HG03108 (cell line): ENCODE results near the gene PCDHGA6.
"Not testable (repeated sequence)": the region's sequence is repeated elsewhere in the genome, so short reads cannot be mapped to it uniquely, and the experiment has no call there.

Source experiments
- ATAC-seq: cut with Tn5 transposase; IDR thresholded peaks from one replicate; pipeline ENCODE4 v1.9.1; 2021; ENCODE audit warnings: moderate library complexity; ENCODE audit not compliant: unreplicated experiment

The PCDHGA6 gene

DNA sequence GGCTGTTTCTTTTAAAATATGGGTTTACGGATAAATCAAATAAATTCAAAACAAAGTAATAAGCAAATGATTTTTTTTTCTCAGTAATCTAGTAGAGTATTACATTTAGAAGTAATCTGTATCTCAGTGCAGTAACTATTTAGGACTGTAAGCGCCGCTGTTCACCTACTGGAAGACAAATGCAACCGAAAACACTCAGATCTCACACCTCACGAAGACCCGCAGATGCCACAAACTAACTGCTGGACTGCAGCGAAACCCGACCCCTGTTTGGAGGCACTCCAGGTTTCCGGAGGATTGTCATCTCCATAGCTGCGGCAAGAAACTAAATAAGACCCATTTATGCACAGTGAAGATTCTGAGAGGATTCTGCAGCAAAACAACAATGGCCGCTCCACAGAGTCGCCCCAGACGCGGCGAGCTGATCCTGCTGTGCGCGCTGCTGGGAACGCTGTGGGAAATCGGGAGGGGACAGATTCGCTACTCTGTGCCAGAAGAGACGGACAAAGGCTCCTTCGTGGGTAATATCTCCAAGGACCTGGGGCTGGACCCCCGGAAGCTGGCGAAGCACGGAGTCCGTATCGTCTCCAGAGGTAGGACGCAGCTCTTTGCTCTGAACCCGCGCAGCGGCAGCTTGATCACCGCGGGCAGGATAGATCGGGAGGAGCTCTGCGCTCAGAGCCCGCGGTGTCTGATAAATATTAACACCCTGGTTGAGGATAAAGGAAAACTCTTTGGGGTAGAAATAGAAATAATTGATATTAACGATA, 18.9 kb downstream of the PCDHGA6 start, which contains the start of gene PCDHGA8:
TSS of gene PCDHGA8 (plus strand) at position 205 of the 770 bp plus-strand sequence. CDS start at position 386, 181 bp downstream.
- no peak for ATAC-seq

DNA sequence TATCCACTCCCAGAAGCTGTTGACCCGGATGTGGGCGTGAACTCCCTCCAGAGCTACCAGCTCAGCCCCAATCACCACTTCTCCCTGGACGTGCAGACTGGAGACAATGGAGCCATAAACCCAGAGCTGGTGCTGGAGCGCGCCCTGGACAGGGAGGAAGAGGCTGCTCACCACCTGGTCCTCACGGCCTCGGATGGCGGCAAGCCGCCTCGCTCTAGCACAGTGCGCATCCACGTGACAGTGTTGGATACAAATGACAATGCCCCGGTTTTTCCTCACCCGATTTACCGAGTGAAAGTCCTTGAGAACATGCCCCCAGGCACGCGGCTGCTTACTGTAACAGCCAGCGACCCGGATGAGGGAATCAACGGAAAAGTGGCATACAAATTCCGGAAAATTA, 19.6 kb downstream of the PCDHGA6 start:
- ATAC-seq, result no peak

DNA sequence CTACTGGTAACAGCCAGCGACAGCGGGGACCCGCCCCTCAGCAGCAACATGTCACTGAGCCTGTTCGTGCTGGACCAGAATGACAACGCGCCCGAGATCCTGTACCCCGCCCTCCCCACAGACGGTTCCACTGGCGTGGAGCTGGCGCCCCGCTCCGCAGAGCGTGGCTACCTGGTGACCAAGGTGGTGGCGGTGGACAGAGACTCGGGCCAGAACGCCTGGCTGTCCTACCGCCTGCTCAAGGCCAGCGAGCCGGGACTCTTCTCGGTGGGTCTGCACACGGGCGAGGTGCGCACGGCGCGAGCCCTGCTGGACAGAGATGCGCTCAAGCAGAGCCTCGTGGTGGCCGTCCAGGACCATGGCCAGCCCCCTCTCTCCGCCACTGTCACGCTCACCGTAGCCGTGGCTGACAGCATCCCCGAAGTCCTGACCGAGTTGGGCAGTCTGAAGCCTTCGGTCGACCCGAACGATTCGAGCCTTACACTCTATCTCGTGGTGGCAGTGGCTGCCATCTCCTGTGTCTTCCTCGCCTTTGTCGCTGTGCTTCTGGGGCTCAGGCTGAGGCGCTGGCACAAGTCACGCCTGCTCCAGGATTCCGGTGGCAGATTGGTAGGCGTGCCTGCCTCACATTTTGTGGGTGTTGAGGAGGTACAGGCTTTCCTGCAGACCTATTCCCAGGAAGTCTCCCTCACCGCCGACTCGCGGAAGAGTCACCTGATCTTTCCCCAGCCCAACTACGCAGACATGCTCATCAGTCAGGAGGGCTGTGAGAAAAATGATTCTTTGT, 20.9 kb downstream of the PCDHGA6 start:
- not testable (repeated sequence) for ATAC-seq

DNA sequence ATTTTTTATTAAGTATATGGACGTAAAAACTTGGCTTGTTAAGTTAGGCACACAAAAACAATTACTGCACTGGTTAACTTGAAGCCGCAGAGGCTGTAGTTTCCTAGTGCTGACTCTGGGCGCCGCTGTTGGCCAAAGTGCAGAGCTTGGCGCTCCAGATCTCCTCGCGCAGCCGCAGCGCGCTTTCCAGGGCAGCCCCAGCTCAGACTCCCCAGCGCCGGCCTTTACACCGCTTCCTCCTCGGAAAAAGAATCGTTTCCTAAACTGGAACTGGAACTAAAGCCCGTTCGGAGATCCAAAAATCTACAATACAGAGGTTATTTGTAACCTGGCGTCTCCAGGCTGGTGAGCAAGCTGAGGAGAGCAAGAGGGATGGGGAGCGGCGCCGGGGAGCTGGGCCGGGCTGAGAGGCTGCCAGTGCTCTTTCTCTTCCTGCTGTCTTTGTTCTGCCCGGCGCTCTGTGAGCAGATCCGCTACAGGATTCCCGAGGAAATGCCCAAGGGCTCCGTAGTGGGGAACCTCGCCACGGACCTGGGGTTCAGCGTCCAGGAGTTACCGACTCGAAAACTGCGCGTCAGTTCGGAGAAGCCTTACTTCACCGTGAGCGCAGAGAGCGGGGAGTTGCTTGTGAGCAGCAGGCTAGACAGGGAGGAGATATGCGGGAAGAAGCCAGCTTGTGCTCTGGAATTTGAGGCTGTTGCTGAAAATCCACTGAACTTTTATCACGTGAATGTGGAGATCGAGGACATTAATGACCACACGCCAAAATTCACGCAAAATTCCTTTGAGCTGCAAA, 24.3 kb downstream of the PCDHGA6 start, which contains the start of gene PCDHGB5:
TSS of gene PCDHGB5 (plus strand) at position 192 of the 796 bp plus-strand sequence. CDS start at position 373, 181 bp downstream.
- ATAC-seq, result peak; percentile 84

DNA sequence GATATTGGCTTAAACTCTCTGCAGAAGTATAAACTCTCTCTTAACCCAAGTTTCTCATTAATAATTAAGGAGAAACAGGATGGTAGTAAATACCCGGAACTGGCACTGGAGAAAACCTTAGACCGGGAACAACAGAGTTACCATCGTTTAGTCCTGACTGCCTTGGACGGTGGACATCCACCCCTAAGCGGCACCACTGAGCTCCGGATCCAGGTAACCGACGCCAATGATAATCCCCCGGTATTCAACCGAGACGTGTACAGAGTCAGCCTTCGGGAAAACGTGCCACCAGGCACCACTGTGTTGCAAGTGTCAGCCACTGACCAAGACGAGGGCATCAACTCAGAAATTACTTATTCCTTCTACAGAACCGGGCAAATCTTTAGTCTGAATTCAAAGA, 24.9 kb downstream of the PCDHGA6 start:
- no peak for ATAC-seq

DNA sequence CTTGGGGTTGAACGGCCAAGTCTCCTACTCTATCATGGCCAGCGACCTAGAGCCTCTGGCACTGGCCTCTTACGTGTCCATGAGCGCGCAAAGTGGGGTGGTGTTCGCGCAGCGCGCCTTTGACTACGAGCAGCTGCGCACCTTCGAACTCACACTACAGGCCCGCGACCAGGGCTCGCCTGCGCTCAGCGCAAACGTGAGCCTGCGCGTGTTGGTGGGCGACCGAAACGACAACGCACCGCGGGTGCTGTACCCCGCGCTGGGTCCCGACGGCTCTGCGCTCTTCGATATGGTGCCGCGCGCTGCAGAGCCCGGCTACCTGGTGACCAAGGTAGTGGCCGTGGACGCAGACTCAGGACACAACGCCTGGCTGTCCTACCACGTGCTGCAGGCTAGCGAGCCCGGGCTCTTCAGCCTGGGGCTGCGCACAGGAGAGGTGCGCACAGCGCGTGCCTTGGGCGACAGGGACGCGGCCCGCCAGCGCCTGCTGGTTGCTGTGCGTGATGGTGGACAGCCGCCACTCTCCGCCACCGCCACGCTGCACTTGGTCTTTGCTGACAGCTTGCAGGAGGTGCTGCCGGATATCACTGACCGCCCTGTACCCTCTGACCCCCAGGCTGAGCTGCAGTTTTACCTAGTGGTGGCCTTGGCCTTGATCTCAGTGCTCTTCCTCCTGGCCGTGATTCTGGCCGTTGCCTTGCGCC, 26.0 kb downstream of the PCDHGA6 start:
- ATAC-seq, result no peak

DNA sequence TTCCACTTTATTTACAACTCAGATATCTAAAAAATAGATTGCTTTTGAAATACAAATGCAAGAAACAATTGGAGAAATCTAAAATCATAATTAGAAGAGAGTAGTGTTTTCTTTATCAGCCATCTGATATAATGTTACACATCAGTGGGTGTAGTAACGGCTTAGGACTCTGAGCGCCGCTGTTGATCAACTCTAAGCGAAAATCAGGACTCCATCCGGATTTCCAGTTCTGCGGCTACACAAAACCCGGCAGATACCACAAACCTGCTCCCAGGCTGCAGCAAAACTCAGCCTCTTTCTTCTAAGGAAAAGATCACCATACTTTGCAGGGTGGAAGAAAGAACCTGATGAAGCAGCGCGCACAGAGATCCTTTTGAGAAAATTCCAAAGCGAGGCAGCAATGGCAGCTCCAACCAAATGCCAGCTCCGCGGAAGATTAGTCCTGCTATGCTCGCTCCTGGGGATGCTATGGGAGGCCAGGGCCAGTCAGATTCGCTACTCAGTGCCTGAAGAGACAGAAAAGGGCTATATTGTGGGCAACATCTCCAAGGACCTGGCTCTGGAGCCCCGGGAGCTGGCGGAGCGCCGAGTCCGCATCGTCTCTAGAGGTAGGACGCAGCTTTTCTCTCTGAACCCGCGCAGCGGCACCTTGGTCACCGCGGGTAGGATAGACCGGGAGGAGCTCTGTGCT, 29.0 kb downstream of the PCDHGA6 start, which contains the start of gene PCDHGA9:
TSS of gene PCDHGA9 (plus strand) at position 226 of the 691 bp plus-strand sequence. CDS start at position 401, 175 bp downstream.
- no peak for ATAC-seq

DNA sequence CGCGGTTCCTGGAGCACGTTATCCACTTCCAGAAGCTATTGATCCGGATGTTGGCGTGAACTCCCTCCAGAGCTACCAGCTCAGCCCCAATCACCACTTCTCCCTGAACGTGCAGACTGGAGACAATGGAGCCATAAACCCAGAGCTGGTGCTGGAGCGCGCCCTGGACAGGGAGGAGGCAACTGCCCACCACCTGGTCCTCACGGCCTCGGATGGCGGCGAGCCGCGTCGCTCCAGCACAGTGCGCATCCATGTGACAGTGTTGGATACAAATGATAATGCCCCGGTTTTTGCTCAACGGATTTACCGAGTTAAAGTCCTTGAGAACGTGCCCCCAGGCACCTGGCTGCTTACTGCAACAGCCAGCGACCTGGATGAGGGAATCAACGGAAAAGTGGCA, 29.7 kb downstream of the PCDHGA6 start:
- no peak for ATAC-seq

DNA sequence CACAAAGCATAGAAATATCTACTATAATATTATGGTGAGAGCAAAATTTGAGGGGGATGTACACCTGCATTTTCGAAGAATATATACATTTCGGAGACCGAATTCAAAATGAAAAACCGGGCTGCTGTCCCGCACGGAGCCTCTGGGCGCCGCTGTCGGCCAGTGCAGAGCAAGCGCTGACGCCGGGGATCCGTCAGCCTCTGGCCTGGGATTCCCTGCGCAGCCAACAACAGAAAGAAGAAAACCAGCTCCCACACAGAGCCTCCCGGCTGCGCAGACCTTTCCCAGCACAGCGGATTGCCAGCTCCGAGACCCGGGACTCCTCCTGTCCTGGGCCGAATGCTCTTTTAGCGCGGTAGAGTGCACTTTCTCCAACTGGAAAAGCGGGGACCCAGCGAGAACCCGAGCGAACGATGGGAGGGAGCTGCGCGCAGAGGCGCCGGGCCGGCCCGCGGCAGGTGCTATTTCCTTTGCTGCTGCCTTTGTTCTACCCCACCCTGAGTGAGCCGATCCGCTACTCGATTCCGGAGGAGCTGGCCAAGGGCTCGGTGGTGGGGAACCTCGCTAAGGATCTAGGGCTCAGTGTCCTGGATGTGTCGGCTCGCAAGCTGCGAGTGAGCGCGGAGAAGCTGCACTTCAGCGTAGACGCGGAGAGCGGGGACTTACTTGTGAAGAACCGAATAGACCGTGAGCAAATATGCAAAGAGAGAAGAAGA, 34.3 kb downstream of the PCDHGA6 start, which contains the start of gene PCDHGB6:
TSS of gene PCDHGB6 (plus strand) at position 232 of the 716 bp plus-strand sequence. CDS start at position 414, 182 bp downstream.
- peak; percentile 59 for ATAC-seq

DNA sequence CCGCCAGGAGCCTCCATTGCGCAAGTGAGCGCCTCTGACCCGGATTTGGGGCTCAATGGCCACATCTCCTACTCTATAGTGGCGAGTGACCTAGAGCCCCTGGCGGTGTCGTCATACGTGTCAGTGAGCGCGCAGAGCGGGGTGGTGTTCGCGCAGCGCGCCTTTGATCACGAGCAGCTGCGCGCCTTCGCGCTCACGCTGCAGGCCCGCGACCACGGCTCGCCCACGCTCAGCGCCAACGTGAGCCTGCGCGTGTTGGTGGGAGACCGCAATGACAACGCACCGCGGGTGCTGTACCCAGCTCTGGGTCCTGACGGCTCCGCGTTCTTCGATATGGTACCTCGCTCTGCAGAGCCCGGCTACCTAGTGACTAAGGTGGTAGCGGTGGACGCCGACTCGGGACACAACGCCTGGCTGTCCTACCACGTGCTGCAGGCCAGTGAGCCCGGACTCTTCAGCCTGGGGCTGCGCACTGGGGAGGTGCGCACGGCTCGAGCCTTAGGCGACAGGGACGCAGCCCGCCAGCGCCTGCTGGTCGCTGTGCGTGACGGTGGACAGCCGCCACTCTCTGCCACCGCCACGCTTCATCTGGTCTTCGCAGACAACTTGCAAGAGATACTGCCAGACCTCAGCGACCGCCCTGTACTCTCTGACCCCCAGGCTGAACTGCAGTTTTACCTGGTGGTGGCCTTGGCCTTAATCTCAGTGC, 36.1 kb downstream of the PCDHGA6 start:
- no peak for ATAC-seq

DNA sequence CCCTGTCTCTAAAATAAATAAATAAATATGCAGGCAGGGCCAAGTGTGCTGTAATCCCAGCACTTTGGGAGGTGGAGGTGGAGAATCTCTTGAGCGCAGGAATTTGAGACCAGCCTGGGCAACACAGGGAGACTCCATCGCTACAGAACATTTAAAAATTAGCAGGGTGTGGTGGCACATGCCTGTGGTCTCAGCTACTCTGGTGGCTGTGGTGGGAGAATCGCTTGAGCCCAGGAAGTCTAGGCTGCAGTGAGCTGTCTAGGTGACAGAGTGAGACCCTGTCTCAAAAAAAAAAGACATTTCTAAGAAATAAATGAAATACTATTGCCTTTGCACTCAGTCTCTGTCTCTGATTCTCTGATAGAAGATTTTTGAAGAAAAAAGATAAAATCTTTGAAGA, 37.9 kb downstream of the PCDHGA6 start:
- ATAC-seq, result no peak

DNA sequence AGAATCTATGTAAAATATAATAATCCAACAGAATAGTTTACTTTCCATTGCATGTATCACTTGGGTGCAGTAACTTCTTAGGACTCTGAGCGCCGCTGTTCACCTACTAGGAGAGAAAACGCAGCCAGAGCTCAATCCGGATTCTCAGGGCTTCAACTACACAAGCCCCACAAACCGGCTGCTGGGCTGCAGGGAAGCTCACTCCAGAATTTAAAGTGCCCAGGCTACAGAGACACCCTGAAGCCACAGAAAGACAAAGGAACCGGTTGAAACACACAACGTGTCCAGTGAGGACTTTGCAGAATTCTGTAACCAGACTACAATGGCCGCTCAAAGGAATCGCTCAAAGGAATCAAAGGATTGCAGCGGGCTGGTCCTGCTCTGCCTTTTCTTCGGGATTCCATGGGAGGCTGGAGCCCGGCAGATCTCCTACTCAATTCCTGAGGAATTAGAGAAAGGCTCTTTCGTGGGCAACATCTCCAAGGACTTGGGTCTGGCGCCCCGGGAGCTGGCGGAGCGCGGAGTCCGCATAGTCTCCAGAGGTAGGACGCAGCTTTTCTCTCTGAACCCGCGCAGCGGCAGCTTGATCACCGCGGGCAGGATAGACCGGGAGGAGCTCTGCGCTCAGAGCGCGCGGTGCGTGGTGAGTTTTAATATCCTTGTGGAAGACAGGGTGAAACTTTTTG, 39.3 kb downstream of the PCDHGA6 start, which contains the start of gene PCDHGA10:
TSS of gene PCDHGA10 (plus strand) at position 134 of the 686 bp plus-strand sequence. CDS start at position 323, 189 bp downstream.
- peak; percentile 56 for ATAC-seq

DNA sequence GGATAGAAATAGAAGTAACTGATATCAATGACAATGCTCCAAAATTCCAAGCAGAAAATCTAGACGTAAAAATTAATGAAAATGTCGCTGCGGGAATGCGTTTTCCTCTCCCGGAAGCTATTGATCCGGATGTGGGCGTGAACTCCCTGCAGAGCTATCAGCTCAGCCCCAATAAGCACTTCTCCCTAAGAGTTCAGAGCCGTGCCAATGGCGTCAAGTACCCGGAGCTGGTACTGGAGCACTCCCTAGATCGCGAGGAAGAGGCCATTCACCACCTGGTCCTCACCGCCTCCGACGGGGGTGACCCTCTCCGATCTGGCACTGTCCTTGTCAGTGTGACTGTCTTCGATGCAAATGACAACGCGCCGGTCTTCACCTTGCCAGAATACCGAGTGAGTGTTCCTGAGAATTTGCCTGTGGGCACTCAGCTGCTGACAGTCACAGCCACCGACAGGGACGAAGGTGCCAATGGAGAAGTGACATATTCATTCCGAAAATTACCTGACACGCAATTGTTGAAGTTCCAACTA, 39.9 kb downstream of the PCDHGA6 start:
- ATAC-seq, result no peak

DNA sequence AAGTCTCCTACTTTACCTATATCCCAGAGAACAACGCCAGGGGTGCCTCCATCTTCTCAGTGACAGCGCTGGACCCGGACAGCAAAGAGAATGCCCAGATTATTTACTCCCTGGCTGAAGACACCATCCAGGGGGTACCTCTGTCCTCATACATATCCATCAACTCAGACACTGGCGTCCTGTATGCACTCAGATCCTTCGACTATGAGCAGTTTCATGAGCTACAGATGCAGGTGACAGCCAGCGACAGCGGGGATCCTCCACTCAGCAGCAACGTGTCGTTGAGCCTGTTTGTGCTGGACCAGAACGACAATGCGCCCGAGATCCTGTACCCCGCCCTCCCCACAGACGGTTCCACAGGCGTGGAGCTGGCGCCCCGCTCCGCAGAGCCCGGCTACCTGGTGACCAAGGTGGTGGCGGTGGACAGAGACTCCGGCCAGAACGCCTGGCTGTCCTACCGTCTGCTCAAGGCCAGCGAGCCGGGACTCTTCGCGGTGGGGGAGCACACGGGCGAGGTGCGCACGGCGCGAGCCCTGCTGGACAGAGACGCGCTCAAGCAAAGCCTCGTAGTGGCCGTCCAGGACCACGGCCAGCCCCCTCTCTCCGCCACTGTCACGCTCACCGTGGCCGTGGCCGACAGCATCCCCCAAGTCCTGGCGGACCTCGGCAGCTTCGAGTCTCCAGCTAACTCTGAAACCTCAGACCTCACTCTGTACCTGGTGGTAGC, 41.0 kb downstream of the PCDHGA6 start:
- not testable (repeated sequence) for ATAC-seq

DNA sequence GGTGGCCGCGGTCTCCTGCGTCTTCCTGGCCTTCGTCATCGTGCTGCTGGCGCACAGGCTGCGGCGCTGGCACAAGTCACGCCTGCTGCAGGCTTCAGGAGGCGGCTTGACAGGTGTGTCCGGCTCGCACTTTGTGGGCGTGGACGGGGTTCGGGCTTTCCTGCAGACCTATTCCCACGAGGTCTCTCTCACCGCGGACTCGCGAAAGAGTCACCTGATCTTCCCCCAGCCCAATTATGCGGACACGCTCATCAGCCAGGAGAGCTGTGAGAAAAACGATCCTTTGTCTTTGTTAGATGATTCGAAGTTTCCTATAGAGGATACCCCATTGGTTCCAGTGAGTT, 41.6 kb downstream of the PCDHGA6 start:
- not testable (repeated sequence) for ATAC-seq

DNA sequence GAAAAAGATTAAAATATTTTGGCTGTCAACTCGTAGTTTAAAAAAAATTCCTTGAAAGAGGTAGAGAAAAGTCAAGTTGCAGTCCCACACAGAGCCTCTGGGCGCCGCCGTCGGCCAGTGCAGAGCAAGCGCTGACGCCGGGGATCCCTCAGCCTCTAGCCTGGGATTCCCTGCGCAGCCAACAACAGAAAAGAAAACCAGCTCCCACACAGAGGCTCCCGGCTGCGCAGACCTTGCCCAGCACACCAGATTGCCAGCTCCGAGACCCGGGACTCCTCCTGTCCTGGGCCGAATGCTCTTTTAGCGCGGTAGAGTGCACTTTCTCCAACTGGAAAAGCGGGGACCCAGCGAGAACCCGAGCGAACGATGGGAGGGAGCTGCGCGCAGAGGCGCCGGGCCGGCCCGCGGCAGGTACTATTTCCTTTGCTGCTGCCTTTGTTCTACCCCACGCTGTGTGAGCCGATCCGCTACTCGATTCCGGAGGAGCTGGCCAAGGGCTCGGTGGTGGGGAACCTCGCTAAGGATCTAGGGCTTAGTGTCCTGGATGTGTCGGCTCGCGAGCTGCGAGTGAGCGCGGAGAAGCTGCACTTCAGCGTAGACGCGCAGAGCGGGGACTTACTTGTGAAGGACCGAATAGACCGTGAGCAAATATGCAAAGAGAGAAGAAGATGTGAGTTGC, 43.9 kb downstream of the PCDHGA6 start, which contains the start of gene PCDHGB7:
TSS of gene PCDHGB7 (plus strand) at position 184 of the 679 bp plus-strand sequence. CDS start at position 367, 183 bp downstream.
- peak; percentile 75 for ATAC-seq
